Activated T-helper 17 cell treated with anti-CD3 and anti-CD28 coated beads, Interleukin-2, amount 50 U/mL, for 72 hours (primary cell): ENCODE results near the gene ITGA1. TPM values are rescaled to one million over a fixed set of nuclear protein-coding genes. Genes with fewer than 3 reads are reported as not detected.
A peak's percentile ranks its signal among the peaks of the same experiment; 100 is the strongest.
"Not testable (repeated sequence)": the region's sequence is repeated elsewhere in the genome, so short reads cannot be mapped to it uniquely, and the experiment has no call there.

Experiments
- ATAC-seq: fragments of 150-1000 bp; cut with Tn5 transposase; replicated peaks from 2 replicates; pipeline ENCODE4 v1.10.0; 2021; ENCODE audit warnings: mild to moderate bottlenecking, moderate library complexity
- H3K27ac Mint-ChIP-seq: one replicate; pipeline ENCODE4 v1.8.0; 2022; ENCODE audit warnings: mixed read lengths
- H3K27me3 Mint-ChIP-seq: one replicate; pipeline ENCODE4 v1.8.0; 2022; ENCODE audit warnings: mixed read lengths
- H3K36me3 Mint-ChIP-seq: one replicate; pipeline ENCODE4 v1.8.0; 2022; ENCODE audit warnings: low read depth, mild to moderate bottlenecking, mixed read lengths
- H3K4me1 Mint-ChIP-seq: one replicate; pipeline ENCODE4 v1.8.0; 2022; ENCODE audit warnings: mixed read lengths
- H3K4me3 Mint-ChIP-seq: one replicate; pipeline ENCODE4 v1.8.0; 2022; ENCODE audit warnings: mild to moderate bottlenecking, mixed read lengths
- H3K9me3 Mint-ChIP-seq: one replicate; pipeline ENCODE4 v1.8.0; 2022; ENCODE audit warnings: mixed read lengths
- total RNA-seq, 2 donors: library from RNA; stranded (reverse); gene quantifications; one replicate each; pipeline ENCODE4 v1.2.3, GENCODE V29; 2022

ITGA1 gene
- total RNA-seq, 2 donors from 2014 or later, result 3.1 to 14.9 TPM

GRCh38 chr5:52818360-52818759, 30.6 kb downstream of the ITGA1 start:
- no peaks in the 10 kb centered on the region for H3K27me3 Mint-ChIP-seq
- no peak overlapping the region for H3K4me3 Mint-ChIP-seq
- no peak for ATAC-seq
- no peak overlapping the region for H3K27ac Mint-ChIP-seq
- no peaks in the 10 kb centered on the region for H3K36me3 Mint-ChIP-seq
- H3K9me3 Mint-ChIP-seq, result no peaks in the 10 kb centered on the region
- no peaks in the 10 kb centered on the region for H3K4me1 Mint-ChIP-seq

GRCh38 chr5:52818807-52819206, 31.1 kb downstream of the ITGA1 start:
- not testable (repeated sequence) for H3K4me3 Mint-ChIP-seq, H3K9me3 Mint-ChIP-seq, H3K36me3 Mint-ChIP-seq, H3K27me3 Mint-ChIP-seq, H3K27ac Mint-ChIP-seq, H3K4me1 Mint-ChIP-seq, ATAC-seq

- Mint-ChIP-seq H3K9me3 (no peaks in the 10 kb centered on the region), H3K4me1 (no peaks in the 10 kb centered on the region), H3K27ac (no peak overlapping the region), H3K27me3 (no peaks in the 10 kb centered on the region), H3K4me3 (no peak overlapping the region), H3K36me3 (no peaks in the 10 kb centered on the region)
- no peak for ATAC-seq
Observed at GRCh38 chr5:52821901-52822300, 34.2 kb downstream of the ITGA1 start.

GRCh38 chr5:52822437-52822836, 34.7 kb downstream of the ITGA1 start:
- no peaks in the 10 kb centered on the region for H3K27me3 Mint-ChIP-seq
- H3K36me3 Mint-ChIP-seq, result no peaks in the 10 kb centered on the region
- ATAC-seq, result no peak
- no peaks in the 10 kb centered on the region for H3K9me3 Mint-ChIP-seq
- H3K27ac Mint-ChIP-seq, result no peak overlapping the region
- H3K4me3 Mint-ChIP-seq, result no peak overlapping the region
- no peaks in the 10 kb centered on the region for H3K4me1 Mint-ChIP-seq

DNA sequence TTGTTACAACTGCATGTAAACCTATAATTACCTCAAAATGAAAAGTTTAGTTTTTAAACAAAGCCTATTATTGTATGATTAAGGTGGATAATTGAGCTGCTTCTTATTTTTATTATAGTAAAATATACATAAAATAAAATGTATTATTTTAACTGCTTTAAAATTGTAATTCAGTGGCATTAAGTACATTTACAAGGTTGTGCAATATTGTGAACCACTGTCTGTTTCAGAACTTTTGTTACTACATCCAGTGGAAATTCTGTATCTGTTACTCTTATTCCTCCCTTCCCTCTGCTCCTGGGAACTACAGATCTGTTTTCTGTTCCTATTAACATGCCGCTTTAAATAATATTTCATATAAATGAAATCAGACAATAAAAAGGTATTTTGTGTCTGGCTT, 37.1 kb downstream of the ITGA1 start:
- H3K4me1 Mint-ChIP-seq, result no peaks in the 10 kb centered on the region
- no peak overlapping the region for H3K4me3 Mint-ChIP-seq
- no peak for ATAC-seq
- H3K36me3 Mint-ChIP-seq, result no peaks in the 10 kb centered on the region
- H3K9me3 Mint-ChIP-seq, result no peaks in the 10 kb centered on the region
- H3K27ac Mint-ChIP-seq, result no peak overlapping the region
- H3K27me3 Mint-ChIP-seq, result no peaks in the 10 kb centered on the region

GRCh38 chr5:52825826-52826225, 38.1 kb downstream of the ITGA1 start:
- Mint-ChIP-seq H3K27ac (no peak overlapping the region), H3K36me3 (no peaks in the 10 kb centered on the region), H3K4me3 (no peak overlapping the region), H3K27me3 (no peaks in the 10 kb centered on the region), H3K9me3 (no peaks in the 10 kb centered on the region), H3K4me1 (no peaks in the 10 kb centered on the region)
- peak; percentile 63 for ATAC-seq

DNA sequence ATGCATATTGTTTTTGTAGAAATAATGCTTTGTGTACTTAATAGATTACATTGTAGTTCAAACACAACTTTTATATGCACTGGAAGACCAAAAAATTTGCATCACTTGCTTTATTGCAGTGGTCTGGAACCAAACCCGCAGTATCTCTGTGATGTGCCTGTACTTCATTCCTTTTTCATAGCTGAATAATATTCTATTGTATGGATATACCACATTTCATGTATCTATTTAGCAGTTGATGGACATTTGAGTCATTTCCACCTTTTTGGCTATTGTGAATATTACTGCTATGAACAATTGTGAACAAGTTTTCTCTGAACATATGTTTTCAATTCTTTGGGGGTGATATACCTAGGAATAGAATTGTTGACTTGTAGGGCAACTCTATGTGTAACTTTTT, 40.1 kb downstream of the ITGA1 start:
- peaks cover 3% of the 10 kb centered on the region for H3K9me3 Mint-ChIP-seq
- H3K4me1 Mint-ChIP-seq, result no peaks in the 10 kb centered on the region
- no peak for ATAC-seq
- no peak overlapping the region for H3K4me3 Mint-ChIP-seq
- H3K36me3 Mint-ChIP-seq, result no peaks in the 10 kb centered on the region
- no peaks in the 10 kb centered on the region for H3K27me3 Mint-ChIP-seq
- no peak overlapping the region for H3K27ac Mint-ChIP-seq

GRCh38 chr5:52829664-52830063, 41.9 kb downstream of the ITGA1 start:
- Mint-ChIP-seq H3K9me3 (peaks cover 3% of the 10 kb centered on the region), H3K27ac (no peak overlapping the region), H3K4me1 (no peaks in the 10 kb centered on the region), H3K4me3 (no peak overlapping the region), H3K27me3 (no peaks in the 10 kb centered on the region), H3K36me3 (no peaks in the 10 kb centered on the region)
- ATAC-seq, result no peak

DNA sequence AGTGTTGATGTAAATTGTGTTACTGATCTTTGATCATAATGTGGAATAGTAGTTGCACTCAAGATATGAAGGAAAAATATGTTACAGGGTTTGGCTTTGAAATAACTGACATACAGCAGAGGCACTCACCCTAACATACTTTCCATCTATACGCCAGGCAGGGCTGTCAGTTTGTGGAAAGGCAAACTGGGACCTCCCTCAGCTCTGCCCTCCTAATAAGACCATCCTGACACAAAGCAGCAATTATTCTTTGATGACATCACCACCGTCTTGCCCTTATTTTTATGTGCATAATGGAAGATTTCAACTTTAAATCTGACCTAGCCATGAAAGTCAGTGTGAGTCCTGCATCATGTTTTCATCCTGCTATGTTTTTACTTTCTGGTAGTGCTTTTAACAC, 42.9 kb downstream of the ITGA1 start:
- Mint-ChIP-seq H3K36me3 (no peaks in the 10 kb centered on the region), H3K4me3 (no peak overlapping the region), H3K27me3 (no peaks in the 10 kb centered on the region), H3K4me1 (no peaks in the 10 kb centered on the region), H3K9me3 (peaks cover 8% of the 10 kb centered on the region), H3K27ac (no peak overlapping the region)
- ATAC-seq, result no peak

- Mint-ChIP-seq H3K27me3 (no peaks in the 10 kb centered on the region), H3K27ac (peak overlapping the region; percentile 14), H3K36me3 (no peaks in the 10 kb centered on the region), H3K4me1 (no peaks in the 10 kb centered on the region), H3K4me3 (no peak overlapping the region), H3K9me3 (peaks cover 8% of the 10 kb centered on the region)
- ATAC-seq, result peak; percentile 45
Observed at GRCh38 chr5:52831786-52832511, 44.2 kb downstream of the ITGA1 start.

DNA sequence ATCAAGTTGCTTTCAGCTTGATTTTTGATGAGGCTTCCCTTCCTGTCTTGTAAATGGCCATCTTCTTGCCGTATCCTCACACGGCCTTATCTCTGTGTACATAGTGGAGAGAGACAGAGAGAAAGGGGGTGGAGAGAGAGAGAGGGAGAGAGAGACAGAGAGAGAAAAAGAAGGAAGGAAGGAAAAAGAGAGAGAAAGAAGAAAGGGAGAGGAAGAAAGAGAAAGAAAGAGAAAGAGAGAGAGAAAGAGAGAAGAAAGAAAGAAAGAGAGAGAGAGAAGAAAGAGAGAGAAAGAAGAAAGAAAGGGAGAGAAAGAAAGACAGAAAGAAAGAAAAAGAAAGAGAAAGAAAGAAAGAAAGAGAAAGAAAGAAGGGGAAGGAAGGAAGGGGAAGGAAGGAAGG, 46.6 kb downstream of the ITGA1 start:
- H3K9me3 Mint-ChIP-seq, result peaks cover 8% of the 10 kb centered on the region
- H3K36me3 Mint-ChIP-seq, result no peaks in the 10 kb centered on the region
- no peak overlapping the region for H3K27ac Mint-ChIP-seq
- no peaks in the 10 kb centered on the region for H3K4me1 Mint-ChIP-seq
- H3K4me3 Mint-ChIP-seq, result no peak overlapping the region
- H3K27me3 Mint-ChIP-seq, result no peaks in the 10 kb centered on the region
- no peak for ATAC-seq

GRCh38 chr5:52837068-52837467, 49.4 kb downstream of the ITGA1 start:
- Mint-ChIP-seq H3K36me3 (no peaks in the 10 kb centered on the region), H3K4me1 (no peaks in the 10 kb centered on the region), H3K27ac (no peak overlapping the region), H3K4me3 (no peak overlapping the region), H3K9me3 (peaks cover 8% of the 10 kb centered on the region), H3K27me3 (no peaks in the 10 kb centered on the region)
- ATAC-seq, result no peak

DNA sequence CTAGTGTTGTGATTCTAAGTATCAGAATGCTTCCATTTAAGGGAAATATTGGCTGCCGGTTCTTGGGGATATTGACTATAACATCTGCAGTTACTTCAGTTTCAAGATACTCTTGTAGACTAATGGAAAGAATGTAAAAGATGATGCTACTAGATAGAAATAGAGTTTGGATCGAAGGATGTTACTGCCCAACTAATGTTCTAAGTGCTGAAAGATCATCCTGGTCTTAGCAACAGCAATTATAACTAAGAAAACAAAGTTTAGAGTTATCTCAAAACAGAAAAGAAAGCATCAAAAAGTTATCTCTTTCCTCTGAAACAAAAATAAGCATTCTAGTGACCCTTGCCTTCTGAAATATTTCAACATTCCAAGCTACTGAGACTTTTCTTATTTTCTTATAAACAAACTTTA, 49.9 kb downstream of the ITGA1 start:
- Mint-ChIP-seq H3K36me3 (no peaks in the 10 kb centered on the region), H3K27ac (no peak overlapping the region), H3K4me1 (no peaks in the 10 kb centered on the region), H3K4me3 (no peak overlapping the region), H3K9me3 (peaks cover 4% of the 10 kb centered on the region), H3K27me3 (no peaks in the 10 kb centered on the region)
- ATAC-seq, result no peak

GRCh38 chr5:52838326-52839015, 50.8 kb downstream of the ITGA1 start:
- Mint-ChIP-seq H3K4me3 (no peak overlapping the region), H3K27me3 (no peaks in the 10 kb centered on the region), H3K27ac (no peak overlapping the region), H3K36me3 (no peaks in the 10 kb centered on the region), H3K9me3 (peaks cover 4% of the 10 kb centered on the region), H3K4me1 (no peaks in the 10 kb centered on the region)
- no peak for ATAC-seq

DNA sequence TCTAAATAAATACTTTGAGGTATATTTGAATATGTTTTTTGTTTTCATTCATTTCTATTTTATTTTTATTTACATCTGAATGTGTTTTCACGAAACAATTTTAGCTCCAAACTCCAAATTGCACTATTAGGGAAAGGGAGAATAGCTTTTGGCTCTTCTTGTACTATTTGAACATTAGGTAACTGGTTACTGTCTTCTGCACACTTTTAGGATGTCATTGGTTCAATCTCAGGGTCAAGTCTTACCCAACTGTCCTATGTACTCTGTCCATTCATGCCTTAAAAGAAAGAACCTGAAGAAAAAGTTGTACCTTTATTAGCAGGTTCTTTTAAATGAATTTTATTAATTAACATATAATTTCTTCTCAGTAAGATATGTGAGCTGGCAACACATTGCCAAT, 51.6 kb downstream of the ITGA1 start:
- Mint-ChIP-seq H3K9me3 (peaks cover 4% of the 10 kb centered on the region), H3K36me3 (no peaks in the 10 kb centered on the region), H3K4me3 (no peak overlapping the region), H3K4me1 (no peaks in the 10 kb centered on the region), H3K27ac (no peak overlapping the region), H3K27me3 (no peaks in the 10 kb centered on the region)
- no peak for ATAC-seq
